GM12873 (cell line): ENCODE data around the gene RPGRIP1L.

Experiments used
- TF ChIP-seq, protein P1 (sequence below): IDR thresholded peaks from 2 replicates; pipeline ENCODE4 v1.5.1; 2012; ENCODE audit warnings: low read depth, mild to moderate bottlenecking, moderate library complexity, low read length, control low read depth; ENCODE audit not compliant: insufficient read depth; ENCODE audit errors: missing control alignments

The RPGRIP1L gene

DNA sequence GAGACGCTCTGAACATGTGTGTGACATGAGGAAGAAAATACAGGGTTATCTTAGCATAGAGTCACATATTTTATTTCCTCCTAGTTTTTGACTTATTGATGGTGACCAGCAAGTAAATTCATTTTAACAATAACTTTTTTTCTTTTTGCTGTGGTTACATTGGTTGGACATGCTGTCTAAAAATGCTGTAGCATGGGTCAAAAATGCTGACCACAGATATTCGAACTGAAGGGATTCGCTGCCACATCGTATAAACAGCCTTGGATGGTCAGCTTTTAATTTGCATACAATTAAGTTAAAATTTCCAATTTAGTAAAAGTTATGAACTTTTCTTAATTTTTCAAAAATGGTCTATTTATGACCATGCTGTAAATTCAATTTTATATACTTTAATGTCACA is 30.5 kb downstream of the RPGRIP1L start:
- TF ChIP-seq, protein P1, sequence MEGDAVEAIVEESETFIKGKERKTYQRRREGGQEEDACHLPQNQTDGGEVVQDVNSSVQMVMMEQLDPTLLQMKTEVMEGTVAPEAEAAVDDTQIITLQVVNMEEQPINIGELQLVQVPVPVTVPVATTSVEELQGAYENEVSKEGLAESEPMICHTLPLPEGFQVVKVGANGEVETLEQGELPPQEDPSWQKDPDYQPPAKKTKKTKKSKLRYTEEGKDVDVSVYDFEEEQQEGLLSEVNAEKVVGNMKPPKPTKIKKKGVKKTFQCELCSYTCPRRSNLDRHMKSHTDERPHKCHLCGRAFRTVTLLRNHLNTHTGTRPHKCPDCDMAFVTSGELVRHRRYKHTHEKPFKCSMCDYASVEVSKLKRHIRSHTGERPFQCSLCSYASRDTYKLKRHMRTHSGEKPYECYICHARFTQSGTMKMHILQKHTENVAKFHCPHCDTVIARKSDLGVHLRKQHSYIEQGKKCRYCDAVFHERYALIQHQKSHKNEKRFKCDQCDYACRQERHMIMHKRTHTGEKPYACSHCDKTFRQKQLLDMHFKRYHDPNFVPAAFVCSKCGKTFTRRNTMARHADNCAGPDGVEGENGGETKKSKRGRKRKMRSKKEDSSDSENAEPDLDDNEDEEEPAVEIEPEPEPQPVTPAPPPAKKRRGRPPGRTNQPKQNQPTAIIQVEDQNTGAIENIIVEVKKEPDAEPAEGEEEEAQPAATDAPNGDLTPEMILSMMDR: no peak

DNA sequence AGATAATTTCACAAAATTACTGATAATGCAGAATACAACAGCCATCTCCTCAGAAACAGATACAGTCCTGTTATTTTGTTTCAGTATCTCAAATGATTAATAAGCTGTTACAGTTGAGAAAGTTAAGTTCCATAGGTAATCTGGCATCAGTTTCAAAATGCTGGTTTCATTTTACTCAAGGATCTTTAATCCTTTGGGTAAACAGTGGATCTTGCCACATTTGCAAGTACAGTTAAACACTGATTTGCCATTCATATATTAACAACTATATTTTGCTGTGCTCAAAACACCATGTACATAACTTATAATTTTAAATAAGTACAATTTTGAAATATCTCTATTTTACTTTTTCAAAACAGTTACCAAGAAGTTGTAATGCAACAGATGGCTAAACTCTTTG is 31.2 kb downstream of the RPGRIP1L start:
- TF ChIP-seq, protein P1: no peak

DNA sequence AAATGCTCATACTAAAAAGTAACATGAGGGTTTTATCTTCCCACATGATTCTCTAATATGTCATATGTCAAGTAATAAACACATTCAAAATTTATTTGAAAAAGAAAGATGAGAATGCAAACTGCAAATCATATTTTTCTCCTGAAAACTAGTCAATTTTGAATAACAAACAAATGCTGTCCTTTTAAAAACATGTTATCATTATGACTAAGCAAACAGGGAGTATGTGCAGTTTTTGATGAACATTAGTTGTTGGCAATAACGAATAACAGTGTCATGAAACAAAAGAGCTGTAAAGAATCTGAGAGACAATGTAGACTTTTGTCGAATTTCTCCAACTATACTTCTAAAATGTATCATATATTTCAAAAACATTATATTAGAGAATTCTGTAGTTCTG is 34.8 kb downstream of the RPGRIP1L start:
- TF ChIP-seq, protein P1: no peak

DNA sequence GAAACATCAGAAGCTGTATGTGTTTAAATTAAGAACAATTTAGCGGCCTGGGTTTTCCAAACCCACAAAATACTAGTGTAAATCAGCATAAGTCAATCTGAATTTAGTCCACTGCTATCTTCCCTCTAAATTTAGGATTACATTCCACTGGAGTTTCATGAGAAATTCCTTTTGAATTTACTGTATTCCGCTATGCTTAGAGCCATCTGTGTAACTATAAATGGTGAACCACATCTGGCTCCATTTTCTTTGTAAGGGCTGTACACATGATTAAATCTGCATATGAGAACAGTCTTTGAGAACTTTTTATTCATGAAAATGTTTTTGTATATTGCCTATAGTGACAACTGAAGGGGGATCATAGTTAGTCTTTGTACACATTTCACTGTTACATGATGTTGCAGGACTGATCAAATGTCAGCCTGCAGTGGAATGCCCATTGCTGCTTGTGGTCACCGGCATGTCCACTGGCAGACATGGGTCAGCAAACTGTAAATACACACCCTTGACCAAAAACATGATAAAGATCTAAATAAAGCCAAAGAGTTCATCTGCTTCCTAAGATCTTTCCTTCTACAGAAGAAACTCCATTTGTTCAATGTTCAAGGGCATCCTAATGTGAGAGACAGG is 36.8 kb downstream of the RPGRIP1L start:
- TF ChIP-seq, protein P1: no peak

DNA sequence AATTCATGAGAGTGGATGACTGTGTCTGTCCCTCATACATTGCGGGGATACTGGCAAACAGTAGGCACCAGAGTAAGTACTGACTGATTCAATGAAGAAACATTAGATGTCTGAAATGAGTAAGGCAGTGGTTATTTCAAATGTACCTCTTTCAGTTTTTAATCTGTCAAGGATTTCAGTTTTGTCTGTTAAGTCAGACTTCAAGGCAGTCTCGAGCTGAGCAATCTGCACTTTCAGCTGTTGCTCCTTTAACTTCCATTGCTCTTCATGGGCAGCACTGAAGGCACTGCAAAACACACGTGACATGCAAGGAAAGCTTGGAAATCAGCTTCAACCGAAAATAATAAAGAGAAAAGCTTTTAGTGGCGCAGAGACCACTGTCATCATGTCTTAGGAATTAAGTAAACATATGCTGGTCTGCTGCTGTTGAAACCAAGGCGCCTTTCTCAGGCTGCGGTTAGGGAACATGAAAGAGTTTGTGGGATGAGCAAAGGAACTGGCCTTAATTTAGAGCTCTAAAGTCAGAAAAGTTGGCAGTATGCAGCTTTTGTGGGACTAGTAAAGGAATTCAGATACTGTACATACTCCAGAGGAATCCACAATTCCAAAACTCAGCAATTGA is 38.8 kb downstream of the RPGRIP1L start:
- TF ChIP-seq, protein P1: no peak

DNA sequence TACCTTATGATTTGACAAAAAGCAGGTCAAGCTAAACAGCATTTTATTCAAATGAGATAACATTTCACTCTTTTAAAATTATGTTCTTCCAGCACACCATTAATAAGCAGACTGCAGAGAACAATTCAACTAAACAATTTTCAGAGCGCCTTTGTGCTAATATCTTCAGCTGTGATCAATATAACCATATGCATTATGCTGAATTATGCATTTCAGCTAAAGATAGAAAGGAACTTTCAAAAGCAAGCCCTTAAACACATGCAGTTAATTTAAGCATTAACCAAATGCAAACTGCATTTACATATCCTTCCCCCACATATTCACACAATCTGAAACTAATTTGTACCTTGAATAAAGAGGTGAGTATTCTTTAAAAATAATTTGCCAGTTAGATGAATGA is 41.6 kb downstream of the RPGRIP1L start:
- TF ChIP-seq, protein P1: no peak

DNA sequence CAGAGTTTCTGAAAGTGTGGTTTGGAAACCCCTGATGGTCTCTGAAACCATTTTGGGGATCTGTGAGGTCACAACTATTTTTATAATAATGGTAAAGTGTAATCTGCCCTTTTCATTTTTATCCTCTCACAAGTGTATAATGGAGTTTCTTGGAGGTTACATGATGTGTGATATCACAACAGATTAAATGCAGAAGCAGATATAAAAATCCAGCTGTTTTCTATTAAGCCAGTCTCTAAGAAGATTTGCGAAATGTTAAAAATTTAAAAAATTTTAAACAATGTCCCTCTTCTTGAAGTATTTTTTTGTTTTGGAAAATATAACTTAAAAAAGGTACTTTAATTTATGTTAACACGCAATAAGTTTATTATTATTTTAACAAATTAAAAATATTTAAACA is 48.7 kb downstream of the RPGRIP1L start:
- TF ChIP-seq, protein P1: no peak
